ENCODE data around the gene CCDC78.

The CCDC78 gene

DNA sequence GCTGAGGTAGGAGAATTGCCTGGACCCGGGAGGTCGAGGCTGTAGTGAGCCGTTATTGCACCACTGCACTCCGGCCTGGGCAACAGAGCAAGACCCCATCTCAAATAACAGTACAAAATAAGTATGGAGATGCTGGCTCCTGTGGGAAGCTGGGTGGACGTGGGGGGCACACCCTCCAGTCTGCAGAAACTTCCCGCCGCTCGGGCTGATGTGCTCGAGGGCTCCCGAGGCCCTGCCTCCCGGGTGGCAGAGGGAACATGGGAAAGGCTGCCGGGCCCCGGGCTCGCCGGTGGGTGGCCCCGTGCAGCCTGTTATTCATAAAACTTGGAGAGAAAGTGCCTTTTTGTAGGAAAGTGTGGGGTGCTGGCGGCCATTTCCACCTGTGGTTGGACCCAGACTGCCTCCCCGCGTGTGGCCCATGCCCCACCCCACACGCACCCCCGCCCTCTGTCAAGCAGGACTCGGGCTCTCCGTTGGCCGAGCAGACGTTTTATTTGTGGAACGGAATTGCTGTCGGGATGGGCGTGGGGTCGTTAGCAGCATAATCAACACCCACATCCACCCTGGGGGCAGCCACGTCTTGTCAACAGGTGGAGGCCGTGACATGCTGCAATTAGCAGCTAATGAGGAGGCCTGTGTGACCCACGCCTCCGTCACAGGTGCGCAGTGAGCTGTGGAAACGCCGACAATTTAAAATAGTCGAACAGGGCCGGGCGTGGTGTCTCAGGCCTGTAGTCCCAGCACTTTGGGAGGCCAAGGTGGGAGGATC lies 21.9 kb upstream of the CCDC78 start:
- H4K20me1 ChIP-seq (ENCODE audit: insufficient read depth, low read length): no peaks in the 10 kb centered on the region
- no peaks in the 10 kb centered on the region for H3F3A ChIP-seq (ENCODE audit: insufficient read depth, low read length)
- no peak overlapping the region for H3K4me2 ChIP-seq (ENCODE audit: low read depth, low read length)
- no peak overlapping the region for H3K9ac ChIP-seq (ENCODE audit: low read length)
- TF ChIP-seq EZH2phosphoT487 (IDR thresholded peaks at IDR 0.05; ENCODE audit: low read length): no peak
- H2AFZ ChIP-seq (ENCODE audit: low read length): no peak overlapping the region
- no peaks in the 10 kb centered on the region for H3K9me3 ChIP-seq (replicated peaks; ENCODE audit: insufficient read depth, low read length)
- no peak for DNase-seq
- peaks cover 80% of the 10 kb centered on the region for H3K27me3 ChIP-seq (replicated peaks; ENCODE audit: insufficient read depth, low read length)
- no peaks in the 10 kb centered on the region for H3K79me2 ChIP-seq (ENCODE audit: low read length)
- H3K36me3 ChIP-seq (replicated peaks; ENCODE audit: insufficient read depth, low read length): no peaks in the 10 kb centered on the region
- H3K4me3 ChIP-seq (ENCODE audit: low read length): no peak overlapping the region
- no peak overlapping the region for H3K27ac ChIP-seq (ENCODE audit: low read length)
- H3K4me1 ChIP-seq (ENCODE audit: low read length): no peaks in the 10 kb centered on the region
- H3K9me2 ChIP-seq (replicated peaks; ENCODE audit: insufficient read depth, low read length): no peaks in the 10 kb centered on the region

DNA sequence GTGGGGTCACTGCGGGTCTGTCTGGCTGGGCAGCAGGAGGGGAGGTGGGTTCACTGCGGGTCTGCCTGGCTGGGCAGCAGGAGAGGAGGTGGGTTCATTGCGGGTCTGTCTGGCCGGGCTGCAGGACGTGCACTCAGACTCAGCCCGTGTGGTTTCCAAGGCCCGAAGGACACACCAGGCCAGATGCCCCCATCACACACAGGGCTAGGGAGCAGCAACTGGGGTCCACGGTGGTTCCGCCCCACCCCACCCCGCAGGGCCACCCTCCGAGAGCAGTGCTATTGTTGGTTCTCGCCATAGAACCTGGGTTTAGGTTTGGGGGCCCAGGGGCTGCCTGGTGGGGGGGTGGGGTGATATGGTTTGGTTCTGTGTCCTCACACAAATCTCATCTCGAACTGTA lies 20.4 kb upstream of the CCDC78 start:
- Histone ChIP-seq H3K27ac (ENCODE audit: low read length) (no peak overlapping the region), H4K20me1 (ENCODE audit: insufficient read depth, low read length) (no peaks in the 10 kb centered on the region), H3F3A (ENCODE audit: insufficient read depth, low read length) (no peaks in the 10 kb centered on the region), H3K9me3 (replicated peaks; ENCODE audit: insufficient read depth, low read length) (no peaks in the 10 kb centered on the region), H3K79me2 (ENCODE audit: low read length) (no peaks in the 10 kb centered on the region), H3K4me2 (ENCODE audit: low read depth, low read length) (no peak overlapping the region), H3K4me3 (ENCODE audit: low read length) (no peak overlapping the region), H3K27me3 (replicated peaks; ENCODE audit: insufficient read depth, low read length) (peaks cover 72% of the 10 kb centered on the region), H3K36me3 (replicated peaks; ENCODE audit: insufficient read depth, low read length) (no peaks in the 10 kb centered on the region), H3K4me1 (ENCODE audit: low read length) (no peaks in the 10 kb centered on the region), H3K9ac (ENCODE audit: low read length) (no peak overlapping the region), H2AFZ (ENCODE audit: low read length) (no peak overlapping the region), H3K9me2 (replicated peaks; ENCODE audit: insufficient read depth, low read length) (no peaks in the 10 kb centered on the region)
- TF ChIP-seq EZH2 (optimal IDR thresholded peaks at IDR 0.05; ENCODE audit: low read depth, low read length) (no peak), EZH2phosphoT487 (IDR thresholded peaks at IDR 0.05; ENCODE audit: low read length) (no peak)
- TF ChIP-seq, protein P1, sequence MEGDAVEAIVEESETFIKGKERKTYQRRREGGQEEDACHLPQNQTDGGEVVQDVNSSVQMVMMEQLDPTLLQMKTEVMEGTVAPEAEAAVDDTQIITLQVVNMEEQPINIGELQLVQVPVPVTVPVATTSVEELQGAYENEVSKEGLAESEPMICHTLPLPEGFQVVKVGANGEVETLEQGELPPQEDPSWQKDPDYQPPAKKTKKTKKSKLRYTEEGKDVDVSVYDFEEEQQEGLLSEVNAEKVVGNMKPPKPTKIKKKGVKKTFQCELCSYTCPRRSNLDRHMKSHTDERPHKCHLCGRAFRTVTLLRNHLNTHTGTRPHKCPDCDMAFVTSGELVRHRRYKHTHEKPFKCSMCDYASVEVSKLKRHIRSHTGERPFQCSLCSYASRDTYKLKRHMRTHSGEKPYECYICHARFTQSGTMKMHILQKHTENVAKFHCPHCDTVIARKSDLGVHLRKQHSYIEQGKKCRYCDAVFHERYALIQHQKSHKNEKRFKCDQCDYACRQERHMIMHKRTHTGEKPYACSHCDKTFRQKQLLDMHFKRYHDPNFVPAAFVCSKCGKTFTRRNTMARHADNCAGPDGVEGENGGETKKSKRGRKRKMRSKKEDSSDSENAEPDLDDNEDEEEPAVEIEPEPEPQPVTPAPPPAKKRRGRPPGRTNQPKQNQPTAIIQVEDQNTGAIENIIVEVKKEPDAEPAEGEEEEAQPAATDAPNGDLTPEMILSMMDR (IDR thresholded peaks at IDR 0.05; ENCODE audit: low read length): no peak
- DNase-seq: no peak

DNA sequence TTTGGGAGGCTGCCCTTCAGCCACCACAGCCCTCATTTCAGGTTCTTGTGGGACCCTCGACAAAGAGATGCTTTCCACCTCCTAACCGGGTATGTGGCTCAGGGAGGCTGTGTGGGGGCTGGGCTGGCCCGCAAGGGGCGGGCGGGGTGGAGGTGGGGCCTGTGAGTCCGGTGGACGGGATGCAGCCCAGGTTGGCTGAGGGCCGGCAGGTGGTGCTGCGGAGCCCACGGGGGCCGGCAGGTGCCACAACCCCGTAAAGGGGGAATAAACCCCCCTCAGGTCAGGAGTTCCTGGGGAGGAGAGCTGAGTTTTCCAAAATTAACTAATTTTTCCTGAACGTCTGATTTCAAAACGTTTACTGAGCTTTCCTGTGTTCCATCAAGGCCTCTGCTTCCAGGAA lies 19.5 kb upstream of the CCDC78 start:
- Histone ChIP-seq H3K79me2 (ENCODE audit: low read length) (no peaks in the 10 kb centered on the region), H3K4me1 (ENCODE audit: low read length) (no peaks in the 10 kb centered on the region), H3K27me3 (replicated peaks; ENCODE audit: insufficient read depth, low read length) (peaks cover 63% of the 10 kb centered on the region), H3K9me2 (replicated peaks; ENCODE audit: insufficient read depth, low read length) (no peaks in the 10 kb centered on the region), H3F3A (ENCODE audit: insufficient read depth, low read length) (no peaks in the 10 kb centered on the region), H4K20me1 (ENCODE audit: insufficient read depth, low read length) (no peaks in the 10 kb centered on the region), H3K36me3 (replicated peaks; ENCODE audit: insufficient read depth, low read length) (no peaks in the 10 kb centered on the region), H2AFZ (ENCODE audit: low read length) (no peak overlapping the region), H3K4me2 (ENCODE audit: low read depth, low read length) (no peak overlapping the region), H3K9ac (ENCODE audit: low read length) (no peak overlapping the region), H3K9me3 (replicated peaks; ENCODE audit: insufficient read depth, low read length) (no peaks in the 10 kb centered on the region), H3K27ac (ENCODE audit: low read length) (no peak overlapping the region), H3K4me3 (ENCODE audit: low read length) (no peak overlapping the region)
- TF ChIP-seq EZH2 (optimal IDR thresholded peaks at IDR 0.05; ENCODE audit: low read depth, low read length): no peak
- TF ChIP-seq EZH2phosphoT487 (IDR thresholded peaks at IDR 0.05; ENCODE audit: low read length): no peak
- TF ChIP-seq, protein P1 (IDR thresholded peaks at IDR 0.05; ENCODE audit: low read length): peak; percentile 60
- peak; percentile 48 for DNase-seq
